HG03460 (cell line): ENCODE measurements around the gene PLCB1.
A peak's percentile ranks its signal among the peaks of the same experiment; 100 is the strongest.

Experiments used
- ATAC-seq: cut with Tn5 transposase; IDR thresholded peaks from one replicate; pipeline ENCODE4 v1.9.1; 2021; ENCODE audit not compliant: unreplicated experiment

PLCB1 gene

GRCh38 chr20:8292793-8293192, 160.7 kb downstream of the PLCB1 start:
- no peak for ATAC-seq

GRCh38 chr20:8293750-8294149, 161.7 kb downstream of the PLCB1 start:
- ATAC-seq = no peak

GRCh38 chr20:8296536-8296935, 164.5 kb downstream of the PLCB1 start:
- ATAC-seq = no peak

- no peak for ATAC-seq
Observed at GRCh38 chr20:8298426-8299043, 166.5 kb downstream of the PLCB1 start.

GRCh38 chr20:8299921-8300320, 167.9 kb downstream of the PLCB1 start:
- ATAC-seq = no peak

- no peak for ATAC-seq
Observed at GRCh38 chr20:8301655-8302054, 169.6 kb downstream of the PLCB1 start.

- no peak for ATAC-seq
Observed at GRCh38 chr20:8303651-8304050, 171.6 kb downstream of the PLCB1 start.

GRCh38 chr20:8304124-8304816, 172.2 kb downstream of the PLCB1 start:
- ATAC-seq = no peak

- peak; percentile 92 for ATAC-seq
Observed at GRCh38 chr20:8305449-8305978, 173.4 kb downstream of the PLCB1 start.

- no peak for ATAC-seq
Observed at GRCh38 chr20:8306937-8307336, 174.9 kb downstream of the PLCB1 start.

GRCh38 chr20:8309634-8310033, 177.6 kb downstream of the PLCB1 start:
- ATAC-seq = no peak

- ATAC-seq = no peak
Observed at GRCh38 chr20:8310618-8311017, 178.6 kb downstream of the PLCB1 start.

GRCh38 chr20:8313073-8313472, 181.0 kb downstream of the PLCB1 start:
- ATAC-seq = no peak

GRCh38 chr20:8315639-8316573, 183.8 kb downstream of the PLCB1 start:
- no peak for ATAC-seq

- ATAC-seq = no peak
Observed at GRCh38 chr20:8317448-8317847, 185.4 kb downstream of the PLCB1 start.

- ATAC-seq = no peak
Observed at GRCh38 chr20:8318965-8319625, 187.0 kb downstream of the PLCB1 start.

- ATAC-seq = no peak
Observed at GRCh38 chr20:8320306-8320705, 188.2 kb downstream of the PLCB1 start.

GRCh38 chr20:8321001-8321400, 188.9 kb downstream of the PLCB1 start:
- ATAC-seq = no peak

- ATAC-seq = no peak
Observed at GRCh38 chr20:8322662-8323217, 190.7 kb downstream of the PLCB1 start.

GRCh38 chr20:8326191-8326590, 194.1 kb downstream of the PLCB1 start:
- ATAC-seq = no peak

GRCh38 chr20:8326899-8327298, 194.8 kb downstream of the PLCB1 start:
- no peak for ATAC-seq
